ENCODE measurements around the gene CRACDL.

Gene CRACDL

DNA sequence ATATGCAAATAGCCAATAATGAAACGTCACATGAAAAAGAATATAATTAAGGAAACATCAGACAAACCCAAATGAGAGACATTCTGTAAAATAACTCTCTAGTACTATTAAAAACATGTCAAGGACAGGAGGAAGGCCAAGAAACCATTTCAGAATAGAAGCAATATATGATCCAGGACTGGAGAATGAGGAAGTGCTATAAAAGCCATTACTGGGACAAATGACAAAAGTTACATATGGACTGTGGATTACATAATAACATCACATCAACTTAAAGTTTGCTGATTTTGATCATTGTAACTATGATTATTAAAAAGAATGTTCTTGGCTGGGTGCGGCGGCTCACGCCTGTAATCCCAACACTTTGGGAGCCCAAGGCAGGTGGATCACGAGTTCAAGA, 81.3 kb downstream of the CRACDL start:
- no peak for ATAC-seq (replicated peaks)
- H3K4me1 Mint-ChIP-seq = no peaks in the 10 kb centered on the region
- peaks cover 0 to 11% of the 10 kb centered on the region in 2 donors for H3K36me3 Mint-ChIP-seq
- peaks cover 13 to 20% of the 10 kb centered on the region in 2 donors for H3K9me3 Mint-ChIP-seq
- H3K4me3 Mint-ChIP-seq = no peak overlapping the region
- no peak for DNase-seq
- peaks cover 45 to 49% of the 10 kb centered on the region in 2 donors for H3K27me3 Mint-ChIP-seq
- H3K27ac Mint-ChIP-seq = no peak overlapping the region

GRCh38 chr2:98852932-98853331, 83.1 kb downstream of the CRACDL start:
- DNase-seq = no peak
- Mint-ChIP-seq H3K4me1 (no peaks in the 10 kb centered on the region), H3K27ac (no peak overlapping the region), H3K9me3 (peaks cover 8 to 14% of the 10 kb centered on the region in 2 donors), H3K27me3 (peaks cover 45 to 56% of the 10 kb centered on the region in 2 donors), H3K4me3 (no peak overlapping the region), H3K36me3 (peaks cover 0 to 11% of the 10 kb centered on the region in 2 donors)
- ATAC-seq (replicated peaks) = no peak

- Mint-ChIP-seq H3K9me3 (no peaks in the 10 kb centered on the region), H3K27ac (no peak overlapping the region), H3K4me1 (no peaks in the 10 kb centered on the region), H3K27me3 (peaks cover 40 to 50% of the 10 kb centered on the region in 2 donors), H3K36me3 (no peaks in the 10 kb centered on the region), H3K4me3 (no peak overlapping the region)
- ATAC-seq (replicated peaks) = no peak
- DNase-seq = no peak
Measured at GRCh38 chr2:98850074-98850473, 86.0 kb downstream of the CRACDL start.

DNA sequence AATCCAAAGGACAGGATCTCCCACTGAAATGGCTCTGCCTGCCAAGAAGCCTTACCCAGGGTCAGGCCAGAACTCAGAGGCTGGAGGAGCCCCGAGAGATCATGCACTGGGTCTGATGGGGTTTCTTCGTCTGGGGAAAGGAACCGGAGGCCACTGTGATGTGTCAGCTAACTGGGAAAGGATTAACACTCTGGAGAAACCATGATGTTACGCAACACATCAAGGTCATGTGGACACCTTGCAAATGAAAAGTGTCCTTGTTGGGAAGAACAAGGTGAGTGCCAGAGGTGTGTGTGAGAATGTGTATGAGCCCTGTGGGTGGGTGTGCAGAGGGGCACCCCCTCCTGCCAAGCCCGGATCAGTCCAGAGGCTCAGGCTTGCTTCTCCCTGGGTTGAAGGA, 86.9 kb downstream of the CRACDL start:
- ATAC-seq (replicated peaks) (no peak), DNase-seq (no peak)
- H3K27me3 Mint-ChIP-seq = peaks cover 40 to 50% of the 10 kb centered on the region in 2 donors
- no peak overlapping the region for H3K4me3 Mint-ChIP-seq
- no peaks in the 10 kb centered on the region for H3K36me3 Mint-ChIP-seq
- no peaks in the 10 kb centered on the region for H3K4me1 Mint-ChIP-seq
- H3K9me3 Mint-ChIP-seq = no peaks in the 10 kb centered on the region
- H3K27ac Mint-ChIP-seq = no peak overlapping the region

DNA sequence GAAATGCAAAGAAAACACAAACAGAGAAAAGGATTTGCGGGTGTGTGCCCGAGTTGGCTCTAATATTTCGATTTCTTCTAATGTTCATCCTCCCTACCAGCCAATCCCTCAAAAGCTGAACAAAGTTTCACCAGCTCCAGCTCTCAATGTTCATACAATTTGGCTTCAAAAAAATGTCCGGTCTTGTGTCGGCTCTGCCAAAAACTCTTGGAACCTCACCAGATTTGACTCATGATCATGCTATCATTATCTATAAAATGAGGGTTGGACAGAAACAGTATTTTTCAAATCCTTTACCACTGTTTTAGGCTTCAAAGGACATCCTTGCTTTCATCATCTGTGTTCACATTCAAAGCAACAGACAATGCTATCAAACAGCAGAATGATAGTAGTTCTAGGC, 88.2 kb downstream of the CRACDL start:
- no peak for ATAC-seq (replicated peaks)
- DNase-seq = no peak
- Mint-ChIP-seq H3K36me3 (no peaks in the 10 kb centered on the region), H3K27ac (no peak overlapping the region), H3K4me1 (no peaks in the 10 kb centered on the region), H3K27me3 (peaks cover 31 to 40% of the 10 kb centered on the region in 2 donors), H3K9me3 (no peaks in the 10 kb centered on the region), H3K4me3 (no peak overlapping the region)

- H3K36me3 Mint-ChIP-seq = no peaks in the 10 kb centered on the region
- no peaks in the 10 kb centered on the region for H3K9me3 Mint-ChIP-seq
- no peak overlapping the region for H3K27ac Mint-ChIP-seq
- DNase-seq (no peak), ATAC-seq (replicated peaks) (no peak)
- no peak overlapping the region for H3K4me3 Mint-ChIP-seq
- no peaks in the 10 kb centered on the region for H3K4me1 Mint-ChIP-seq
- H3K27me3 Mint-ChIP-seq = peaks cover 20 to 38% of the 10 kb centered on the region in 2 donors
Measured at GRCh38 chr2:98846041-98846440, 90.0 kb downstream of the CRACDL start.

DNA sequence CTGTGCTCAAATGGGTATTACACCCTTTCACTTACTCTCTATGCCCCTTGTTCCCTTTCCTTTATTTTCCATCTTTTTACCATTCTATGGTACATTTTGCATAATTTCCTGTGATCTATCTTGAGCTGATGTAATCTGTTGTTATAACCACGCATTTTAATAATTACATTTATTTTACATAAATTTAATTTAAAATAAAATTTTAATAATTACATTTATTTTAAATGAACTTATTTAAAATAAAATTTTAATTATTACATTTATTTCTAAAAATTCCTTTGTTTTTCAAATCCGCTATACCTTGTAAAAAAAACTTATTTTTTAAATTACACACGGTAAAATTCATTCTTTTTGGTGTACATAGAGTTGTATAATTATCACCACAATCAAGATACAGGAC, 93.9 kb downstream of the CRACDL start:
- H3K36me3 Mint-ChIP-seq = no peaks in the 10 kb centered on the region
- no peak for ATAC-seq (replicated peaks)
- no peak overlapping the region for H3K27ac Mint-ChIP-seq
- H3K9me3 Mint-ChIP-seq = no peaks in the 10 kb centered on the region
- peaks cover 1 to 2% of the 10 kb centered on the region in 2 donors for H3K4me1 Mint-ChIP-seq
- H3K4me3 Mint-ChIP-seq = no peak overlapping the region
- DNase-seq = no peak
- H3K27me3 Mint-ChIP-seq = peaks cover 4 to 15% of the 10 kb centered on the region in 2 donors

GRCh38 chr2:98839292-98839691, 96.7 kb downstream of the CRACDL start:
- Mint-ChIP-seq H3K27ac (no peak overlapping the region), H3K9me3 (no peaks in the 10 kb centered on the region), H3K36me3 (no peaks in the 10 kb centered on the region), H3K27me3 (peaks cover 4 to 15% of the 10 kb centered on the region in 2 donors), H3K4me1 (peaks cover 2 to 6% of the 10 kb centered on the region in 2 donors), H3K4me3 (no peak overlapping the region)
- no peak for DNase-seq
- ATAC-seq (replicated peaks) = no peak

DNA sequence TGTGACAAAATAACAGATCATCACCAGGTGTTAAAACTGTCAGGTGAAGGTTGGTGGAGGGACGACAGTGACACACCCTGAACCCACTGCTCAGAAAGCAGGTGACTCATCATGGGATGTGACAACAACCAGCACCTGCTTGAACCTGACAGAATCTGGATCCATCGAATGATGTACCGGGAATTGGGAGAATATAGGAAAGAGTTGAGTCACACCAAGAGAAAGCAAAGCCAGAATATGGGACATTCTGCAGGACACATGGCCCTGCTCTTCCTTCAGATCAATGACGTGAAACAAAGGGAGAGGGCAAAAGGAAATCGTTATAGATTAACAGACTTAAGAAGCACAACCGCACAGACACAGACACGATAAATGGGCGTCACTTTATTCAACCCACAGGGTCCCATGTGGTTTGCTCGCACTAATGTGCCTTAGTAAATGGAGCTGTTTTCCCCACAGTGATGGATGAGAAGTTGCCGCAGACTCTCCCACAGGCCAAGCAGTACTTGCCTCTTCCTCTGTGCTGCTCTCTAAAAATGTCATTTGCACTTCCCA, 100.1 kb downstream of the CRACDL start:
- Mint-ChIP-seq H3K36me3 (no peaks in the 10 kb centered on the region), H3K27me3 (no peaks in the 10 kb centered on the region), H3K27ac (no peak overlapping the region), H3K9me3 (no peaks in the 10 kb centered on the region), H3K4me3 (no peak overlapping the region), H3K4me1 (peaks cover 2 to 6% of the 10 kb centered on the region in 2 donors)
- DNase-seq (no peak), ATAC-seq (replicated peaks) (peak in 1 of 2 donors; percentile 27)

GRCh38 chr2:98833917-98834263, 102.1 kb downstream of the CRACDL start:
- Mint-ChIP-seq H3K36me3 (no peaks in the 10 kb centered on the region), H3K4me3 (no peak overlapping the region), H3K9me3 (no peaks in the 10 kb centered on the region), H3K27ac (no peak overlapping the region), H3K27me3 (peaks cover 0 to 3% of the 10 kb centered on the region in 2 donors), H3K4me1 (peaks cover 2 to 6% of the 10 kb centered on the region in 2 donors)
- DNase-seq (no peak), ATAC-seq (replicated peaks) (no peak)

GRCh38 chr2:98833172-98833916, 102.7 kb downstream of the CRACDL start:
- ATAC-seq (replicated peaks) (no peak), DNase-seq (no peak)
- H3K36me3 Mint-ChIP-seq = no peaks in the 10 kb centered on the region
- peaks cover 0 to 5% of the 10 kb centered on the region in 2 donors for H3K27me3 Mint-ChIP-seq
- H3K4me1 Mint-ChIP-seq = peaks cover 2 to 6% of the 10 kb centered on the region in 2 donors
- no peak overlapping the region for H3K4me3 Mint-ChIP-seq
- no peaks in the 10 kb centered on the region for H3K9me3 Mint-ChIP-seq
- H3K27ac Mint-ChIP-seq = no peak overlapping the region

GRCh38 chr2:98832172-98832571, 103.9 kb downstream of the CRACDL start:
- peaks cover 1 to 4% of the 10 kb centered on the region in 2 donors for H3K4me1 Mint-ChIP-seq
- no peaks in the 10 kb centered on the region for H3K36me3 Mint-ChIP-seq
- H3K27me3 Mint-ChIP-seq = peaks cover 0 to 7% of the 10 kb centered on the region in 2 donors
- no peak overlapping the region for H3K4me3 Mint-ChIP-seq
- no peaks in the 10 kb centered on the region for H3K9me3 Mint-ChIP-seq
- ATAC-seq (replicated peaks) (no peak), DNase-seq (no peak)
- H3K27ac Mint-ChIP-seq = no peak overlapping the region

GRCh38 chr2:98830571-98831145, 105.4 kb downstream of the CRACDL start:
- Mint-ChIP-seq H3K4me3 (no peak overlapping the region), H3K36me3 (no peaks in the 10 kb centered on the region), H3K9me3 (no peaks in the 10 kb centered on the region), H3K27me3 (peaks cover 7 to 13% of the 10 kb centered on the region in 2 donors), H3K4me1 (no peaks in the 10 kb centered on the region), H3K27ac (peak overlapping the region; percentile 42)
- ATAC-seq (replicated peaks) (no peak), DNase-seq (no peak)

DNA sequence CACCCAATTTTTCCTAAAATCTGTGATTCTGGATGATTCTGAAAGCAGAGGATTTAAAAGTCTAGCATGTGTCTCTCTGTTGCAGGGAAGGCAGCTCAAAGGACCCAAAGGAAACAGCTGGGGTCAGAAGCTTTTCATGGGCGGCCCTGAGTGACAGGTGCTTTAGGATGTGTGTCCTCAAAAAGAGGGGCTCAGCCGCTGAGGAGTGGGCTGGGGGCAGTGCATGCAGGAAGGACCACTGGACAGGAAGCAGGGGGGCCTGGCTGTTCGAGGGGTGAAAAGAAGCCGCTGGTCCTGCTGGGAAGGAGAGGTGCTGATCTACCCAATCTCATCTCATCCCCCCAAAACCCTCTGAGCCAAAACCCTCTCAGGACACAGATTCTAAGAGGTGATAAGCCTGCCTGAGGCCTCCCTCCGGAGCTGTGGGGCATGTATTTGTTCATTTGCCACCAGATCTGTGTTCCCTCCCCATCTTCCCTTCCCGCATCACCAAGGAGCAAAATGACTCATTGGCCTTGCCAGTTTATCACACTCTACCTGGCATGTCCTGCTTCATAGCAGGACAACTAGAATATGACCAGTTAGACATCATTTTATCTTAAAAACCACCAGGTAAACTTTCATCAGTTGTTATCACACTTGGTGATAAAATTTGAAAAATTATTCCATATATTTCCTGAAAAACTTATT, 106.3 kb downstream of the CRACDL start:
- peaks cover 0 to 3% of the 10 kb centered on the region in 2 donors for H3K4me1 Mint-ChIP-seq
- DNase-seq (no peak), ATAC-seq (replicated peaks) (no peak)
- H3K9me3 Mint-ChIP-seq = no peaks in the 10 kb centered on the region
- H3K27me3 Mint-ChIP-seq = peaks cover 7 to 17% of the 10 kb centered on the region in 2 donors
- H3K36me3 Mint-ChIP-seq = no peaks in the 10 kb centered on the region
- no peak overlapping the region for H3K4me3 Mint-ChIP-seq
- H3K27ac Mint-ChIP-seq = no peak overlapping the region
